ENCODE measurements around the gene CDH1.

DNA sequence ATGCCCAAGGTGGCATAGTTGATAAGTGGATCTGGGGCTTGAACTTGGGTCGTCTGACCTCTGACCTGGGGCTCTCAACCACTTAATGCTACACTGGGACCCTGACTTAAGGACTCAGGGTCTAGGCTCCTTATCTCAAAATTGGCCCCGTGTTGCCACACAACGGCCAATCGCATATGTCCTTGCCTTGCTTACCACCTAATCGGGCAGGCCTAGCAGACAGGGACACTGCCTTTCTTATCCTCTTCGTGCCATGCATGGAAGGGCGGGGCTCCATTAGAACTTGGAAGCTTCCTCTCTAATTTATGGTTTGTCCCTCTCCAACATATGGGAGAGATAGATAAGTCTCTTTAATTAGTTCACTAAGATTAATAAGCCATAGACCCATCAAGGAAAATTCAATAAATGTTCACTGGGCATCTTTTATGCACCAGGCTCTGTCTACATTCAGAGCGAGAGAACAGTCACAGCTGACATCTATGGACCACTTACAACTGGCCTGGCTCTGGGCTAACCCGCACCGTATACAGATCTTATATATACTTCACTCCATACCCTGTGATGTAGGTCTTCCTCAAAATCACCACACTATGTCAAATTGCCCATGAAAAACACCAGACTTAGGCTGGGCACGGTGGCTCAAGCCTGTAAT is 35.1 kb downstream of the CDH1 start:
- TF ChIP-seq, protein P1, sequence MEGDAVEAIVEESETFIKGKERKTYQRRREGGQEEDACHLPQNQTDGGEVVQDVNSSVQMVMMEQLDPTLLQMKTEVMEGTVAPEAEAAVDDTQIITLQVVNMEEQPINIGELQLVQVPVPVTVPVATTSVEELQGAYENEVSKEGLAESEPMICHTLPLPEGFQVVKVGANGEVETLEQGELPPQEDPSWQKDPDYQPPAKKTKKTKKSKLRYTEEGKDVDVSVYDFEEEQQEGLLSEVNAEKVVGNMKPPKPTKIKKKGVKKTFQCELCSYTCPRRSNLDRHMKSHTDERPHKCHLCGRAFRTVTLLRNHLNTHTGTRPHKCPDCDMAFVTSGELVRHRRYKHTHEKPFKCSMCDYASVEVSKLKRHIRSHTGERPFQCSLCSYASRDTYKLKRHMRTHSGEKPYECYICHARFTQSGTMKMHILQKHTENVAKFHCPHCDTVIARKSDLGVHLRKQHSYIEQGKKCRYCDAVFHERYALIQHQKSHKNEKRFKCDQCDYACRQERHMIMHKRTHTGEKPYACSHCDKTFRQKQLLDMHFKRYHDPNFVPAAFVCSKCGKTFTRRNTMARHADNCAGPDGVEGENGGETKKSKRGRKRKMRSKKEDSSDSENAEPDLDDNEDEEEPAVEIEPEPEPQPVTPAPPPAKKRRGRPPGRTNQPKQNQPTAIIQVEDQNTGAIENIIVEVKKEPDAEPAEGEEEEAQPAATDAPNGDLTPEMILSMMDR (conservative IDR thresholded peaks at IDR 0.05; ENCODE audit: low read depth in 2 of 2) = no peak
- TF ChIP-seq POLR2AphosphoS5 (IDR thresholded peaks at IDR 0.05; ENCODE audit: low read depth) (no peak), EZH2 (IDR thresholded peaks at IDR 0.05; ENCODE audit: low read depth, unreplicated experiment) (no peak), CREB1 (CRISPR knock-in tag; IDR thresholded peaks at IDR 0.05; ENCODE audit: low read depth) (no peak), JUNB (IDR thresholded peaks at IDR 0.05; ENCODE audit: unreplicated experiment) (no peak), EZH2phosphoT487 (IDR thresholded peaks at IDR 0.05; ENCODE audit: unreplicated experiment) (no peak), REST (IDR thresholded peaks at IDR 0.05; ENCODE audit: unreplicated experiment) (no peak), NANOG (IDR thresholded peaks at IDR 0.05; ENCODE audit: borderline replicate concordance) (no peak), STAT1 (IDR thresholded peaks at IDR 0.05; ENCODE audit: unreplicated experiment) (no peak), ZNF331 (CRISPR knock-in tag; IDR thresholded peaks at IDR 0.05; ENCODE audit: low read depth) (no peak), ZNF114 (CRISPR knock-in tag; IDR thresholded peaks at IDR 0.05) (no peak)
- TF ChIP-seq, protein P2, sequence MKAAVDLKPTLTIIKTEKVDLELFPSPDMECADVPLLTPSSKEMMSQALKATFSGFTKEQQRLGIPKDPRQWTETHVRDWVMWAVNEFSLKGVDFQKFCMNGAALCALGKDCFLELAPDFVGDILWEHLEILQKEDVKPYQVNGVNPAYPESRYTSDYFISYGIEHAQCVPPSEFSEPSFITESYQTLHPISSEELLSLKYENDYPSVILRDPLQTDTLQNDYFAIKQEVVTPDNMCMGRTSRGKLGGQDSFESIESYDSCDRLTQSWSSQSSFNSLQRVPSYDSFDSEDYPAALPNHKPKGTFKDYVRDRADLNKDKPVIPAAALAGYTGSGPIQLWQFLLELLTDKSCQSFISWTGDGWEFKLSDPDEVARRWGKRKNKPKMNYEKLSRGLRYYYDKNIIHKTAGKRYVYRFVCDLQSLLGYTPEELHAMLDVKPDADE (IDR thresholded peaks at IDR 0.05) = no peak

Data from GM23338 (cell line).